ENCODE results near the gene PXMP2. TPM values are rescaled to one million over a fixed set of nuclear protein-coding genes. Genes with fewer than 3 reads are reported as not detected.

PXMP2 gene
- total RNA-seq, 4 donors from 2014 or later = 22.8 to 87.0 (median 40.3) TPM

GRCh38 chr12:132662901-132663755 lies 24.3 kb upstream of the PXMP2 start:
- no peak for TF ChIP-seq CTCF (IDR thresholded peaks at IDR 0.05; ENCODE audit: low read depth)

- TF ChIP-seq CTCF (IDR thresholded peaks at IDR 0.05; ENCODE audit: low read depth) = no peak
Observed at GRCh38 chr12:132664206-132665148, 22.9 kb upstream of the PXMP2 start.

GRCh38 chr12:132665149-132665491 lies 22.3 kb upstream of the PXMP2 start:
- no peak for TF ChIP-seq CTCF (IDR thresholded peaks at IDR 0.05; ENCODE audit: low read depth)

GRCh38 chr12:132665794-132666193 lies 21.6 kb upstream of the PXMP2 start:
- no peak for TF ChIP-seq CTCF (IDR thresholded peaks at IDR 0.05; ENCODE audit: low read depth)

GRCh38 chr12:132668191-132669088 lies 18.9 kb upstream of the PXMP2 start:
- no peak for TF ChIP-seq CTCF (IDR thresholded peaks at IDR 0.05; ENCODE audit: low read depth)

GRCh38 chr12:132669166-132669879 lies 18.1 kb upstream of the PXMP2 start:
- no peak for TF ChIP-seq CTCF (IDR thresholded peaks at IDR 0.05; ENCODE audit: low read depth)

Data from subcutaneous adipose tissue (tissue), 4 donors.